ENCODE measurements around the gene IL20RB. TPM values are rescaled to one million over a fixed set of nuclear protein-coding genes. Genes with fewer than 3 reads are reported as not detected.
"Not testable (repeated sequence)": the region's sequence is repeated elsewhere in the genome, so short reads cannot be mapped to it uniquely, and the experiment has no call there.

IL20RB gene
- polyA plus RNA-seq, 1 experiment = 3.2 TPM

GRCh38 chr3:136990826-136991225, 33.0 kb downstream of the IL20RB start:
- ChIA-PET POLR2A (no interaction called here), CTCF (no interaction called here)

GRCh38 chr3:136992115-136992514, 34.3 kb downstream of the IL20RB start:
- no peak for TF ChIP-seq CTCF (IDR thresholded peaks at IDR 0.05; ENCODE audit: insufficient read depth, low read depth, low read length)
- no peaks in the 10 kb centered on the region for H3K27me3 ChIP-seq (ENCODE audit: control insufficient read depth, insufficient read depth, low read length)
- POLR2A ChIA-PET = no interaction called here
- DNase-seq (ENCODE audit: low read depth) = no peak
- CTCF ChIA-PET = no interaction called here
- H3K36me3 ChIP-seq (ENCODE audit: control insufficient read depth, insufficient read depth, low read length) = no peaks in the 10 kb centered on the region
- H3K4me3 ChIP-seq (ENCODE audit: low read depth, low read length) = no peak overlapping the region

More at GRCh38 chr3:136990826-136991225, 33.0 kb downstream of the IL20RB start:
- Histone ChIP-seq H3K4me3 (ENCODE audit: low read depth, low read length) (no peak overlapping the region), H3K36me3 (ENCODE audit: control insufficient read depth, insufficient read depth, low read length) (no peaks in the 10 kb centered on the region), H3K27me3 (ENCODE audit: control insufficient read depth, insufficient read depth, low read length) (no peaks in the 10 kb centered on the region)
- DNase-seq (ENCODE audit: low read depth) = no peak
- TF ChIP-seq CTCF (IDR thresholded peaks at IDR 0.05; ENCODE audit: insufficient read depth, low read depth, low read length) = no peak

GRCh38 chr3:136994772-136995516, 37.2 kb downstream of the IL20RB start:
- DNase-seq (ENCODE audit: low read depth) = peak; percentile 81
- no peaks in the 10 kb centered on the region for H3K36me3 ChIP-seq (ENCODE audit: control insufficient read depth, insufficient read depth, low read length)
- ChIA-PET POLR2A (no interaction called here), CTCF (interaction anchor here (0.6 kb wide), 1 partner anchor 20 kb away, joined by 3 read pairs; no protein-coding TSS in a partner anchor)
- no peak overlapping the region for H3K4me3 ChIP-seq (ENCODE audit: low read depth, low read length)
- no peak for TF ChIP-seq CTCF (IDR thresholded peaks at IDR 0.05; ENCODE audit: insufficient read depth, low read depth, low read length)
- H3K27me3 ChIP-seq (ENCODE audit: control insufficient read depth, insufficient read depth, low read length) = no peaks in the 10 kb centered on the region

GRCh38 chr3:136995652-136996051, 37.9 kb downstream of the IL20RB start:
- no peaks in the 10 kb centered on the region for H3K36me3 ChIP-seq (ENCODE audit: control insufficient read depth, insufficient read depth, low read length)
- POLR2A ChIA-PET = no interaction called here

GRCh38 chr3:137000039-137000438, 42.3 kb downstream of the IL20RB start:
- POLR2A ChIA-PET = no interaction called here
- CTCF ChIA-PET = interaction anchor here (0.6 to 1.0 kb wide), 3 partner anchors 16 to 248 kb away, joined by 3 to 4 read pairs (median 3); partner anchors contain the start of gene STAG1
- no peak for TF ChIP-seq CTCF (IDR thresholded peaks at IDR 0.05; ENCODE audit: insufficient read depth, low read depth, low read length)
- no peak overlapping the region for H3K4me3 ChIP-seq (ENCODE audit: low read depth, low read length)
- no peaks in the 10 kb centered on the region for H3K36me3 ChIP-seq (ENCODE audit: control insufficient read depth, insufficient read depth, low read length)
- H3K27me3 ChIP-seq (ENCODE audit: control insufficient read depth, insufficient read depth, low read length) = no peaks in the 10 kb centered on the region
- DNase-seq (ENCODE audit: low read depth) = no peak

More at GRCh38 chr3:136995652-136996051, 37.9 kb downstream of the IL20RB start:
- no peak for DNase-seq (ENCODE audit: low read depth)
- no peak overlapping the region for H3K4me3 ChIP-seq (ENCODE audit: low read depth, low read length)
- TF ChIP-seq CTCF (IDR thresholded peaks at IDR 0.05; ENCODE audit: insufficient read depth, low read depth, low read length) = no peak
- CTCF ChIA-PET = interaction anchor here (1.2 kb wide), 1 partner anchor 18 kb away, joined by 5 read pairs; no protein-coding TSS in a partner anchor
- no peaks in the 10 kb centered on the region for H3K27me3 ChIP-seq (ENCODE audit: control insufficient read depth, insufficient read depth, low read length)

GRCh38 chr3:137007376-137007775, 49.6 kb downstream of the IL20RB start:
- CTCF ChIA-PET; H3K27me3 ChIP-seq (ENCODE audit: control insufficient read depth, insufficient read depth, low read length): not testable (repeated sequence)

More at GRCh38 chr3:137007376-137007775, 49.6 kb downstream of the IL20RB start:
- DNase-seq (ENCODE audit: low read depth); H3K36me3 ChIP-seq (ENCODE audit: control insufficient read depth, insufficient read depth, low read length); POLR2A ChIA-PET; H3K4me3 ChIP-seq (ENCODE audit: low read depth, low read length): not testable (repeated sequence)
